GM19238 (cell line): ENCODE results near the gene KLHL36.
A peak's percentile ranks its signal among the peaks of the same experiment; 100 is the strongest.

ENCODE experiments used
- DNase-seq: peaks from one replicate; pipeline ENCODE4 v3.0.0; 2011; ENCODE audit warnings: low spot score; ENCODE audit not compliant: insufficient read length

Gene KLHL36

DNA sequence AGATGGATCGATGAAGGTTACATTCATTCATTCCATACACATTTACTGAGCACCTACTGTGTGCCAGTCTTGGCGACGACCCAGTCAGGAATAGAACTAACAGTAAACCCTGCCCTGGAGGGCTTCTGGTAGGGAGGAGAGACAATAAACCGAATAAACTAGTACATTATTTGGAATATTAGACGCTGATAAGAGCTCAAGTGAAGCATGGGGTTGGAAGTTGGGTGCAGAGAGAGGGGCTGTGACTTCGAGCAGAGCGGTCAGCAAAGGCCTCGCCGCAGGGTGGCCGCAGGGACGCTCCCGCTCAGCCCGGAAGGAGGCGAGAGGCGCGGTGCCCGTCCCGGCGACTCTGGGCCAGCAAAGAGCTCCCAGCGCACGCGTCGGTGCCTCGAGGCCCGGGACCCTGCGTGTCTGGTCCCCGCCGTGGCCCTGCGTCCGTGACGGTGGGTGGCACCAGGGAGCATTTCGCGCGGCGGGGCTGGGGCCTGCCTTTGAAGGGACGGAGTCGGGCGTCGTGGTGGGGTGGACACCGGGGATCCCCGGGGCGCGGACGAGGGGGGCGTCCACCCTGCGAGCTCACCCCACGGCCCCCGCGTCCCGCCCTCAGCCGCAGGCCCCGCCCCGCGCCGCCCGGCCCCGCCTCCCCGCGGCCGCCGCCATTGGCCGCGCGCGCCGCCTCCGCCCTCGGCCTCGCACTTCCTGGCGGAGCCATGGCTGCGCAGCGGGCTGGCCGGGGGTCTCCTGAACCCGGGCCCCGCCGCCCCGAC is at the start of gene KLHL36:
Gene KLHL36, plus strand, starts transcription at position 684 of the 767 bp plus-strand sequence. CDS start 2,357 bp downstream, outside the sequence.
- peak; percentile 95 for DNase-seq

DNA sequence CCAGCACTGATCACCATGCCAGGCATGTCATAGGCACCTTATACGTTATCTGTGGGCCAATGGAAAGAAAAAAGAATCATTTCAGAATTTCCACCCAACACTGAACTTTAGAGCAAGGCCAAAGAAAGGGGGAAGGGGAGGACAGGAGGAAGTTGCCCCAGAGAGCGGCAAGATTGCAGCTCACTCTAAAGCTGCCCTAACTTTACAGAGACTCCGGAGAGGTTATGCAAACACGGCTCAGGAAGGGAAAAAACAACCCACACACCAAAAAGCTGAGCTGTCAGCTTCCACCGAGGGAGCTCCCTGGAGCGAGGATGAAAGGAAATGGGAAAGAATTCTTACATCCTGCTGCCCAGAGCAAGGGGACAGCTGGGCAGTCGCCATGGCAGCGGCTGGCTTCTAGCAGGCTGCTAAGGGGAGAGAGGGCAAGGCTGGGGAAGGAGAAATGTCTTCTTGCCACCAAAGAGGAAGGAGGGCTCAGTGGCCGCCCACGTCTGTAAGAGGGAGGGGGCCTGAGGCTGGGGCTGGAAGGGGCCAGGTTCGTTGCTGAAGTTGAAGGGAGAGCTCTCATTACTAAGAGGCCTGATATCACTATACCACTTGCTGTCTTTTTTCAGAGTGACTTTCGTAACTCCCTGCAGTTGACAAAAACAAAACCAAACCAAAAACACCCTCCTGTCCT is 48.6 kb upstream of the KLHL36 start:
- DNase-seq, result no peak

DNA sequence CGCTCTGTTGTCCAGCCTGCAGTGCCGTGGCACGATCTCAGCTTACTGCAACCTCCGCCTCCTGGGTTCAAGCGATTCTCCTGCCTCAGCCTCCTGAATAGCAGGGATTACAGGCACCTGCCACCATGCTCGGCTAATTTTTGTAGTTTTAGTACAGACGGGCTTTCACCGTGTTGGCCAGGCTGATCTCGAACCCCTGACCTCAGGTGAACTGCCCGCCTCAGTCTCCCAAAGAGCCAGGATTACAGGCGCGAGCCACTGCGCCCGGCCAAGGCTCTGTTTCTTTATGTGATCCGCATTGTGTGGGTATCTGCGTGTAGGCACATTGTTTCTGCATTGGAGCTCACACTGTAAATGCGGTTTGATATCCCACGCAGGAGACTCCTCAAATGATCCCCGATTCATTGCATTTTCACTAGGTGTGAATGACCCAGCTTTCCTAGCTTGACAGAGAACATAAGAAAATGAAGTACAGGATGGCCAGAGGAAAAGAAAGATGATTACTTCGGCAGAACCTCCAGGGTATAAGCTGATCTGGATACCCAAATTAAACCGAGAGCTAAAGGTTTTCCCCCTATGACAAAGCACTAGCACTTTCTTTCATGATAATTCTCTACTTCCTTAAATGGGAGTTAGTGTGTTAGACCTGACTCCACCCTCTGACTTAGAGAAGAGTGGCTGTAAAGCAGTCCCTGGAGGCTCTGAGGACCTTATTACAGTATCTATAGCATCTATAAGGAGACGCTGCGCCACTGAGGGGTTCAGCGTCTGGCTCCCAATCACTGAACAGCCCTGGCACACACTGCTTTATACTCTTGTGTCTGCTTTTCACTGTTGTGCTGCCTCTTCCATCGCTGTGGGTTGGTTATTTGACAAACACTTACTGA is 47.7 kb upstream of the KLHL36 start:
- no peak for DNase-seq

DNA sequence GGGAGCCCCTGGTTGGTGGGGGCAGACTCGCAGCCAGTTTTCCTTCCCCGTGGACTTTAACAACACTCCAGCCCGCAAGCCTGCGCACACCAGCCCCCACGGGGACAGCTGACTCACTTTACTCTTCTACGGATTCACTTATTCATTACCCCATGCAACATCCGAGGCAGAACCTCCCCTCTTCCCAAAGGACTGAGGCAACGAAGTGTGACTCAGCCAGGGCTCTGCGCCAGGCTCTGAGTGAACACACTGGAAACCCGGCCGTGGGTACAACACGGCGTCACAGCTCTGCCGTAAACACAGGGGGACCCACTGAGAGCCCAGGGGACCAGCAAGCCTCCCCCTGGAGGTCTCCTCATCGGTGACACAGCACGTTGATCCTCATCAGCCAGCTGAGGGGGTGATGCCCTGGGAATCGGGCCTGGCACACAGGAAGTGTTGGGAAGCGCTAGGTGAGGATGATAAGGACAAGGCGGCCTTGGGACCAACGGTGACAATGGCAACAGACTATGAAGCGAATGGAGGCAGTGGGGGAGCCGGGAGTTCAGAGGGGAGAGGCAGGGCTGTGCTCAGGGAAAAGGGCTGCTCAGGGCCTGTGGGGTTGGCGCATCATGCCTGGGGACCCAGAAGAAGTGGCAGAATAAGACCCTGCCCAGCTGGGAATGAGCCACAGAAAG is 45.0 kb upstream of the KLHL36 start:
- no peak for DNase-seq

- no peak for DNase-seq
Observed at GRCh38 chr16:84603940-84604339, 44.4 kb upstream of the KLHL36 start.

DNA sequence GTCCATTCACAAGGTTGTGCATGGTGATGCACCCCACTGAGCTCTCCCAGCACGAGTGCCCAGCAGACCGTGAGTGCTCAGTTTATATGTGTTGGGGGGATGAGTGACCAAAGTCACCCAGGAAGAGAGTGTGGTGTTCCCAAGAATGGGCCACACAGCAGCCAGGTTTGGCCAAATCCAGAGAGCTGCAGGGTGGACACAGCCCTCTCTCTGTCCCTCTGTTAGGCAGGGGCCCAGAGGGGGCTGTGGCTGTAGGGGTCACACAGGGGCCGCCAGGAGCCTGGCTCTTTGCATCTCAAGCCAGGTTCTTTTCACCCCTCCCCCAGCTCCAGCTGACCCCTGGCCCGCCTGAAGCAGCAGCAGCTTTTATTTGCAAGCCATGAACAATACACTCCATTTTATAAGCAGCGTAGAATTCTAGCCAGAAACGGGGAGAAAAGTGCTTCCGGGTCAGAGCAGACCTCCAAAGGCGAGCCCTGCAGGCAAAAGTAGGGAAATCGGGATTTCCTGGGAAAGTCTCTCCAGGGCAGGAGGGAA is 43.8 kb upstream of the KLHL36 start:
- DNase-seq, result no peak

DNA sequence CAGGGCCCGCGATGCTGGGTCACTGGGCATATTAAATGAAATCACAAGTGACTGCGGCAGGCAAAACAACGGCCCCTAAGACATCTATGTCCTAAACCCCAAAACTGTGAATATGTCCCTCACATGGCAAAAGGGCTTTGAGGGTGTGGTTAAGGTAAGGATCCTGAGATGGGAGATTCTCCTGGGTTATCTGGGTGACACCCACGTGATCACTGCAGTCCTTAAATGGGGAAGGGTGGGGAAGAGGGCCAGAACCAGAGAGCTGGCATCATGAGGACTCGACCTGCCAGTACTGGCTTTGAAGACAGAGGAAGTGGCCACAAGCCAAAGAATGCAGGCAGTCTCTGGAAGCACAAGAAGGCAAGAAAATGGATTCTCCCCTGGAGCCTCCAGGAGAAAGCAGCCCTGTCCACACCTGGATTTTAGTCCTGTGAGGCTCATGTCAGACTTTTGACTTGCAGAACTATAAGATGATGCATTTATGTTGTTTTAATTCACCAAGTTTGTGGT is 42.9 kb upstream of the KLHL36 start:
- DNase-seq, result no peak

DNA sequence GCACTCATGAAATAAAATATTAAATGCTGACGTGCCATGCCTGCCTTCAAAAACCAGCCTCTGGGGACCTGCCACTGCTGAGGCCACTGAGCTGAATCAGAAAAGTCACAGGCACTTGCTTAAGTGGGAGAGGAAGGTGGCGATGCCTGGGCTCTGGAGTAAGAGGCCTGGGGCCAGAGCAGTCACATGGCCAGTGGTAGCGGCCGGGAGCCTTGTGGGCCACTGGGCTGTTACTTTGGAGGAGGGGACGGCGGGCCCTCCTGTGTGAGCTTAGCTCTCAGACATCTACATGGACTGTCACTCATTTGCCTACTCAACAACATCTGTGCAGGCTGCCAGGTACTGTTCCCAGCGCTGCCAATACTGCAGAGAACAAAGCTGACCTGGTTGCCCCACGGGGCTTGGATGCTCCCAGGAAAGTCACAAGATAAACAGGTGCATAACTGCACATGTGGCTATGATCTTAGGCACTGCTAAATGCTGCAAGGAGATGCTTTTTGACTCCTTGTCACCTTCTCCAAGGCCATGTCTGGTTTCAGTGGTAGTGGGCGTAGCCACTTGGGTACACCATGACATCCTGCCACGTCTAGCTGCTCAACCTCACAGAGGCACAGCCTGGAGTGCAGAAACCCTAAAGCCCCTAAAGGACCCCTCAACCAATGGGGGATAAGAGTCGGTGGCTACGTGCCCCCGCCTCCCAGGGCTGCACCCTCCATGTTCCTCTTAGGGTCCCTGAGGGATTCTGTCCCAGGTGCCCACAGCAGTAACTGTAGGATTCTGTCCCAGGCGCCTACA is 42.0 kb upstream of the KLHL36 start:
- no peak for DNase-seq

- no peak for DNase-seq
Observed at GRCh38 chr16:84607061-84607460, 41.2 kb upstream of the KLHL36 start.

DNA sequence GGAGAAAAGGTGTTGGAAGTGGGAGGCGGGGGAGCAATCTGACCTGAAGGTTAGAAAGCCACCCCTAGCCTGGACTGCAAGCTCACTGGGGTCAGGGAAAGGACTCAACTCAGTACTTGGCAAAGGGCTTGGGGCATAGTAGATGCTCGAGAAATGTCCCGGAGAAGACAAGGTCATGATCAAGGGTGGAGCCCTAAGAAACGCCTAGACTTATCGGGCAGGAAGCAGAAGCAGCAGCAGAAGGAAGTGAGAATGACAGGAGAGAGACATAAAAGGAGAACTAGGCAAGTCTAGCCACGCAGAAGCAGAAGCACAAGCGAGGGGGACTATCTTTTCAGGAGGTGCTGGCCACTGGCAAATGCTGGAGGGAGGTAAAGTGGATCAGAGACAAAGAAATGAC is 40.6 kb upstream of the KLHL36 start:
- DNase-seq, result peak; percentile 74

GRCh38 chr16:84608282-84608681 is 40.0 kb upstream of the KLHL36 start:
- no peak for DNase-seq

- no peak for DNase-seq
Observed at GRCh38 chr16:84609563-84610177, 38.6 kb upstream of the KLHL36 start.

DNA sequence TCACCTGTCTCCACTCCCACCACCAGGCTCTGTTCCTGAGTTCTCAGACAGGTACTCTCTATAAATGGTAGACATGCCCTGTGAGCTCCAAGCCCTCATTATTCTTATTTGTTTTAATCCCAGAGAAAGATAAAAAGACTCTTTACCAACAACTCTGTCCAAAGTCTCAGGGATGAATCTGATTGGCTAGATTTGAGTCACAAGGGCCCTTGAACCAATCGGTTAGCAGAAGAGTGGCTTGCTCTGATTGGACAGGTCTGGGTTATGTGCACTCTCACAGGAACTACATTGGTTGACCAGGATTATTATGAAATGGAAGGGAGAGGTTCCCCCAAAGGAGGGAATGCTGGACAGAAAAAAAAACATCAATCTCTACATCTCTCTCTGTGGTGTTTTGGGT is 37.9 kb upstream of the KLHL36 start:
- DNase-seq, result no peak

DNA sequence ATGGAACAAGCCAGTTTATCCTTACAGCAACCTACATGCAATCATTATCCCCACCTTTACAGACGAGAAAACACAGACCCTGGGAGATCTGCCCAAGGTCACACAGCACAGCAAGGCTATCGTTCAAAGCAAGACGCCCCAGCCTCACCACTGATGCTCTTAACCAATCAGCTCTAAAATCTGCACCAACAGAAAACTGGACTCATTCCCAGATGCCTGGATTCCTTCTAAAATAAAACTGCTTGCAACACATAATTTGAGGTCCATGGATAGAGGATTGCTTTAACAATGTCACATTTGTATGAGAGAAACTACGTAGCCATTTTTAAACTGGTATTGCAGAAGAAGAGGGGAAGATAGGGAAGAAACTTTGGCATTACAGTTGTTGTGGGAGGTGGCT is 37.3 kb upstream of the KLHL36 start:
- DNase-seq, result no peak

- DNase-seq, result no peak
Observed at GRCh38 chr16:84612686-84613085, 35.6 kb upstream of the KLHL36 start.

DNA sequence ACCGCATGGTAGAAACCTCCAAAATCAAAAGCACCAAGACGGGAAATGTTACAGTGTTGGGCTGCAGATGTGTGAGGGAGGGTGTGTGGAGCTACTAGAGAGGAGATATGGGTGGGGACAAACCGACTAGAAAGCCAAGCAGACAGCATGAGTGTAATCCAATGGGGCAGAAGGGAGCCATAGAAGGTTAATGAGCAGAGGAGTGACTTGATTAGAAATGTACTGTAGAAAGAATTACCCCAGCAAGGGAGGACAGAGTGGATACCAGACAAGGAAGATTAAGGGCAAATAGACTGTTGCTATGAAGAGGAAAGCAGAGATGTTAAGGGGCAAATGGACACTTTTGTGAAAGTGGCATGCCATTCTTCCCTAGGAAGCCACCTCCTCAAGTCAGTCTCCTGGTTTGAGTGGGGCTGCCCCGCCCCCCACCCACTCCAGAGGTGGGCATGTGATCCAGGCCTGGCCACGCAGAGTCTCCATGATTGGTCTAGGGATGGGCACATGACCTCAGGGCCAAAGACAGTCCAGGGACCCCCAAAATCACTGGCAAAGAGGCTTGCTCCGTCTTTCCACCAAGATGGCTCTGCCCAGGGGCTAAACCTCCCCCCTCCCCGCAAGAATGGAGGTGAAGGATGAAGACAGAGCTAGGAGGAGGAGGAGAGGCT is 34.8 kb upstream of the KLHL36 start:
- no peak for DNase-seq

DNA sequence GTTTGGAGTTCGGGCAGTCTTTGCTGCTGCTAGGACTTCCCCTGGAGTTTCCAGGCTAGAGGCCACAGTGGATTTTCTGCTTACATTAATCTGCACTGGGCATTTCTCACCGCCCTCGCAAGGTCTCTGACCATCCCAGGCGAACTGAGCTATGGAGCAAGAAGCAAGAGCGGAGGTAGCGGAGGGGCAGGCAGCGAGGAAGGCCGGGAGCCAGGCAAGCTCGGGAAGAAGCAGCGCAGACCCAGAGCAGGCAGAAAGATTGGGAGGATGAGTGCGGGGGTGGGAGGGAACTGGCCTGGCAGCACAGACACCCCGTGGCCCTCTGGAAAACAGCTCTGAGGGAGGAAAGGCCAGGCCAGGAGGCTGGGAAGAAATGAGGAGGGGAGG is 34.2 kb upstream of the KLHL36 start:
- DNase-seq, result no peak

GRCh38 chr16:84614623-84614967 is 33.7 kb upstream of the KLHL36 start:
- no peak for DNase-seq
